Stomach (tissue), 9 donors: ENCODE results near the gene WNT11. TPM values are rescaled to one million over a fixed set of nuclear protein-coding genes. Genes with fewer than 3 reads are reported as not detected.

Source experiments
- DNase-seq, 2 donors: peaks; one replicate each; pipeline versions ENCODE4 v3.0.0 to v3.0.0-alpha.2; 2013 to 2019
- H3K27ac ChIP-seq, 5 donors: fragments of 200-600 bp in 4 of 5; sonication (generic) in 4 of 5; one replicate each; pipeline ENCODE4 v1.5.1; 2013 to 2019; ENCODE audit warnings: mild to moderate bottlenecking in 1 of 5, moderate library complexity in 1 of 5
- H3K27me3 ChIP-seq, 3 donors: fragments of 200-600 bp; sonication (generic); one replicate each; pipeline ENCODE4 v1.5.1; 2017 to 2019; ENCODE audit warnings: mixed run types in 1 of 3
- H3K36me3 ChIP-seq, 4 donors: fragments of 200-600 bp; sonication (generic); 1 replicate in 3 of 4; 2 replicates in 1 of 4; pipeline ENCODE4 v1.5.1; 2016 to 2019
- H3K4me1 ChIP-seq, 4 donors: fragments of 200-600 bp; sonication (generic); one replicate each; pipeline ENCODE4 v1.5.1; 2016 to 2019
- H3K4me3 ChIP-seq, 4 donors: fragments of 200-600 bp; sonication (generic) in 3 of 4; one replicate each; pipeline ENCODE4 v1.5.1; 2016 to 2019; ENCODE audit warnings: mild to moderate bottlenecking in 1 of 4
- H3K9me3 ChIP-seq, 4 donors: fragments of 200-600 bp; sonication (generic); one replicate each; pipeline ENCODE4 v1.5.1; 2016 to 2019
- CTCF ChIP-seq, 7 experiments: fragments of 450-650 bp in 4 of 7; fragments of 200-600 bp in 3 of 7; sonication (generic) in 3 of 7; IDR thresholded peaks; one replicate each; pipeline ENCODE4 v1.5.1; 2016 to 2019; ENCODE audit warnings: antibody characterized with exemption in 7 of 7, control low read depth in 2 of 7, mild to moderate bottlenecking in 1 of 7
- EP300 ChIP-seq: sonication (generic); formaldehyde crosslinking; IDR thresholded peaks from one replicate; pipeline ENCODE4 v1.6.1; 2017; ENCODE audit warnings: antibody characterized with exemption
- POLR2A ChIP-seq, 4 donors: fragments of 450-650 bp; IDR thresholded peaks; one replicate each; pipeline ENCODE4 v1.6.1; 2016; ENCODE audit warnings: antibody characterized with exemption in 4 of 4, control low read depth in 2 of 4, mild to moderate bottlenecking in 1 of 4, moderate library complexity in 1 of 4
- POLR2AphosphoS5 ChIP-seq, 3 donors: sonication (generic); formaldehyde crosslinking; IDR thresholded peaks; one replicate each; pipeline ENCODE4 v1.6.1; 2016; ENCODE audit warnings: antibody characterized with exemption in 3 of 3
- WGBS, 5 donors: extraction: QIAGEN DNeasy Blood & Tissue Kit in 3 of 5; methylation state at CpG; one replicate each; pipeline versions ENCODE4 v1.1.5 to v1.1.7; 2013 to 2018; 5-methylcytosine and 5-hydroxymethylcytosine counted together
- intact Hi-C: fragments of 100-400 bp; cut with DNase I; formaldehyde crosslinking; loops from one replicate; pipeline ENCODE4 v1.15.1; 2023; ENCODE audit warnings: low total_unique reads
- polyA plus RNA-seq, 3 donors: library from polyadenylated mRNA; stranded (reverse); fragments of 200-250 nt; gene quantifications; one replicate each; pipeline ENCODE4 v1.2.3, GENCODE V29; 2013
- total RNA-seq, 5 donors: library from RNA; depleted of rRNA; stranded (reverse); fragments of >200 nt; gene quantifications; one replicate each; pipeline versions ENCODE4 v1.1.0 to v1.2.3, GENCODE V29; 2014 to 2016
- donor health status: healthy with polysubstance abuse.
- donor health status: Bipolar disorder and iron deficiency.
- donor health status: healthy.

WNT11 gene
- total and polyA plus RNA-seq, 8 donors = 0.12 to 96.7 (median 1.3) TPM; not detected in 2

DNA sequence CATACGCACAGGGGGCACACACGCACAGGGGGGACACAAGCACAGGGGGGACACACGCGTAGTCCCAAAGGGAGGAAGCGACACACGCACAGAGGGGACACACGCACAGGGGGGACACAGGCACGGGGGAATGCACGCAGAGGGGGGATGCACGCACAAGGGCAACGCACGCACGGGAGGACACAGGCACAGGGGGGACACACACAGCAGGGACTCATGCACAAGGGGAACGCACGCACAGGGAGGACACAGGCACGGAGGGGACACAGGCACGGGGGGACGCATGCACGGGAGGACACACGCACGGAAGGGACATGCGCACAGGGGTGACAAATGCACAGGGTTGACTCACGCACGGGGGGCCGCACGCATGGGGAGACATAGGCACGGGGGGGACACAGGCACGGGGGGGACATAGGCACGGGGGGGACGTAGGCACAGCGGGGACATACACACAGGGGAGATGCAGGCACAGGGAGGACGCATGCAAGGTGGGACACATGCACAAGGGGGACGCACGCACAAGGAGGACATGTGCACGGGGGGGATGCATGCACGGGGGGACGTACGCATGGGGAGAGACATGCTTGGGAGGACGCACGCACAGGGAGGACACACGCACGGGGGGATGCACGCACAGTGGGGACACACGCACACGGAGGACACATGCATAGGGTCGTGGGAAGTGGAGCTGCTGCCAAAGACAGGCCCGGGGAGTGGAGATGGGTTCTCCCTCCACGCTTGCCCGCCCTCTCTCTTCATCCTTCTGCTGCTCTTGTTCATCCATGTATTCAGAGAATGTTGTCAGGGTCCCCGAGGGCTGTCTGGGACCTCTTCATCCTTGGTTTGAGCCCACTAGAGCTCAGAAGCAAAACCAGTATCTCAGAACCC lies 41.2 kb downstream of the WNT11 start:
- DNase-seq = no peak
- 88 to 94% (median 90%) methylated on average over 48 to 50 of the region's 50 CpGs for WGBS, 5 donors
- intact Hi-C loops = no loop called here
- H3K9me3 ChIP-seq = no peaks in the 10 kb centered on the region
- H3K27me3 ChIP-seq = peaks cover 0 to 32% (median 0%) of the 10 kb centered on the region in 3 donors
- no peak overlapping the region for H3K27ac ChIP-seq
- TF ChIP-seq EP300 = no peak
- no peak for TF ChIP-seq POLR2A (IDR thresholded peaks at IDR 0.05)
- no peaks in the 10 kb centered on the region for H3K36me3 ChIP-seq
- H3K4me3 ChIP-seq = no peak overlapping the region
- peaks cover 0 to 11% (median 8%) of the 10 kb centered on the region in 4 donors for H3K4me1 ChIP-seq

- H3K4me1 ChIP-seq = peaks cover 0 to 11% (median 8%) of the 10 kb centered on the region in 4 donors
- no peak for TF ChIP-seq POLR2A (IDR thresholded peaks at IDR 0.05)
- TF ChIP-seq EP300 = no peak
- TF ChIP-seq POLR2AphosphoS5 (IDR thresholded peaks at IDR 0.05) = no peak
- no peak for TF ChIP-seq CTCF (IDR thresholded peaks at IDR 0.05)
- no peak for DNase-seq
- no peaks in the 10 kb centered on the region for H3K36me3 ChIP-seq
- 74 to 93% (median 79%) methylated on average over 5 to 13 of the region's 13 CpGs for WGBS, 5 donors
- no peaks in the 10 kb centered on the region for H3K9me3 ChIP-seq
- intact Hi-C loops = no loop called here
- peaks cover 0 to 32% (median 0%) of the 10 kb centered on the region in 3 donors for H3K27me3 ChIP-seq
- no peak overlapping the region for H3K27ac ChIP-seq
- no peak overlapping the region for H3K4me3 ChIP-seq
Measured at GRCh38 chr11:76164081-76164480, 42.2 kb downstream of the WNT11 start.

DNA sequence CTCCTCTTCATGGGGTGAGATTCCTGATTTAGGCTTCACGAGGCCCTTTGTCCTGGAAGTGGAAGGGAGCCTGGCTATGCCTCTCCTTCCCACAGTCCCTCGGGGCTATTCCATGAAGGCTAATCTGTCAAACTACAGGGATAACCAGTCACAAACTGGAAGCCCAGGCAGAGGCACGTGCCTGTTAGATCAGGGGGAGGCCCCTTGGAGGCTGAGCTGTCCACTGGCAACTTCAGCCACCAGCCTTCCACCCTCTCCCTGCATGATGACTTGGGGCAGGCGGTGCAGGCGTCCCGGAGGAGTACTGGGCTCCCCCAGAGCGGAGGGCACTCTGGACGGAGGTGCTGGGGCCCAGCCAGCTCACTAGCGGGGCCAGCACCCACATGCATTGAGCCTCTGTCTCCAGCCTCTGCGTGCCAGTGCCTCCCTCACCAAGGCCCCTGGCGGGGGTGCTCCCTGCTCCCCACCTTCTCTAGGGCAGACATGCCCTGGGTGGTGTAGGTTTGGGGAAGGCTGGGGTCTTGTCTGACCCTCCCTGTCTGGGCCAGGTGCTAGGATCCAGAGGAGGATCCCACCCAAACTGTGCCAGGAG lies 42.9 kb downstream of the WNT11 start:
- DNase-seq = no peak
- intact Hi-C loops = no loop called here
- peaks cover 0 to 32% (median 0%) of the 10 kb centered on the region in 3 donors for H3K27me3 ChIP-seq
- peaks cover 0 to 11% (median 8%) of the 10 kb centered on the region in 4 donors for H3K4me1 ChIP-seq
- no peak overlapping the region for H3K4me3 ChIP-seq
- H3K36me3 ChIP-seq = no peaks in the 10 kb centered on the region
- TF ChIP-seq EP300 (no peak), POLR2AphosphoS5 (IDR thresholded peaks at IDR 0.05) (no peak), CTCF (IDR thresholded peaks at IDR 0.05) (no peak), POLR2A (IDR thresholded peaks at IDR 0.05) (no peak)
- no peaks in the 10 kb centered on the region for H3K9me3 ChIP-seq
- no peak overlapping the region for H3K27ac ChIP-seq
- 88 to 91% (median 89%) methylated on average over 6 to 11 of the region's 11 CpGs for WGBS, 5 donors

DNA sequence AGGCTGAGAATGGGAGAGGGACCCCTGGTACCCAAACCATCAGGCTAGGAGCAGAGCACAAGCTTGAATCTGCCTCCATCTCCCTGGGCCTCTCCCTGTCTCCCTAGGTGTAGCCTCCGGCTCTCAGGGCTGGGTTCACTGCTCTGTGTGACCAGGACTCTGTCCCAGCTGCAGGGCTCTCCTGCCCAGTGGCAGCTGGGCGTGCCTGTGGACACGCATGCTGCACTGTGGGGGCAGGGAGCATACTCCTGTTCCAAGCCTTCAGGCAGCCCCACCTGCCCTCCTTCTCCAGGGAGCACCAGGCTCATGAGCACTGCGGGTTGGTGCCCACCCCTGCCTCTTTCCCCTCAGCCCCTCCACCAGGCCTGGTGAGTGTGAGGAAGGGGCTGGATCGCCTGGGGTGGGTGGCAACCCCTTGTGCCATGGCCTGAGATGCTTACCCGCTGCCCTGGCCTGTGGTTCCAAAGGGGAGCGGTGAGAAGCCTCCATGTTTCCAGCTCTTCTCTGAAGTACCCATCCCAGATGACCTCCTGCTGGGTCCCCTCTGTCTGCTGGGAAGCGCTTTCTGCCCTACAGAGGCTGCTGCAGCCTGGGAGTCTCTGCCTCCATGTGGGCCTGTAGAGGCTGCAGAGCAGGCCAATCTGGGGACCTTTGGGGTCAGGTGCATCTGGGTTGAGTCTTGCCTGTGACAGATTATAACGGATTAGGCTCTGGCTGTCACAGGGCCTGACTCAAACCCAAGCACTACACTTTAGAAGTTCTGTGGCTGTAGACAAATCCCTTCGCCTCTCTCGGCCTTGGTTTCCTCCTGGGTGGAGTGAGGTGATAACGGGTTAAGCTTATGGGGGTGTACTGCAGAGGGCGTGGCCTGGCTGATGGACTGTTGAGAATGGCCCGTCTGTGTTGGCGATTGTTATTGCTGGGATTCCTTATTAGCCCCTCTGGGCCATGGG lies 43.7 kb downstream of the WNT11 start:
- WGBS, 5 donors = 83 to 90% (median 86%) methylated on average over 15 of the region's 15 CpGs
- peaks cover 0 to 32% (median 0%) of the 10 kb centered on the region in 3 donors for H3K27me3 ChIP-seq
- intact Hi-C loops = no loop called here
- H3K27ac ChIP-seq = no peak overlapping the region
- no peak for DNase-seq
- H3K4me1 ChIP-seq = peaks cover 0 to 11% (median 8%) of the 10 kb centered on the region in 4 donors
- H3K4me3 ChIP-seq = no peak overlapping the region
- no peak for TF ChIP-seq CTCF (IDR thresholded peaks at IDR 0.05)
- H3K36me3 ChIP-seq = no peaks in the 10 kb centered on the region
- H3K9me3 ChIP-seq = no peaks in the 10 kb centered on the region
